HG03457 (cell line): ENCODE data around the gene SERPINE1.
"Not testable (repeated sequence)": the region's sequence is repeated elsewhere in the genome, so short reads cannot be mapped to it uniquely, and the experiment has no call there.

Experiments used
- ATAC-seq: cut with Tn5 transposase; IDR thresholded peaks from one replicate; pipeline ENCODE4 v1.9.1; 2021; ENCODE audit warnings: moderate number of reproducible peaks; ENCODE audit not compliant: unreplicated experiment

SERPINE1 gene

DNA sequence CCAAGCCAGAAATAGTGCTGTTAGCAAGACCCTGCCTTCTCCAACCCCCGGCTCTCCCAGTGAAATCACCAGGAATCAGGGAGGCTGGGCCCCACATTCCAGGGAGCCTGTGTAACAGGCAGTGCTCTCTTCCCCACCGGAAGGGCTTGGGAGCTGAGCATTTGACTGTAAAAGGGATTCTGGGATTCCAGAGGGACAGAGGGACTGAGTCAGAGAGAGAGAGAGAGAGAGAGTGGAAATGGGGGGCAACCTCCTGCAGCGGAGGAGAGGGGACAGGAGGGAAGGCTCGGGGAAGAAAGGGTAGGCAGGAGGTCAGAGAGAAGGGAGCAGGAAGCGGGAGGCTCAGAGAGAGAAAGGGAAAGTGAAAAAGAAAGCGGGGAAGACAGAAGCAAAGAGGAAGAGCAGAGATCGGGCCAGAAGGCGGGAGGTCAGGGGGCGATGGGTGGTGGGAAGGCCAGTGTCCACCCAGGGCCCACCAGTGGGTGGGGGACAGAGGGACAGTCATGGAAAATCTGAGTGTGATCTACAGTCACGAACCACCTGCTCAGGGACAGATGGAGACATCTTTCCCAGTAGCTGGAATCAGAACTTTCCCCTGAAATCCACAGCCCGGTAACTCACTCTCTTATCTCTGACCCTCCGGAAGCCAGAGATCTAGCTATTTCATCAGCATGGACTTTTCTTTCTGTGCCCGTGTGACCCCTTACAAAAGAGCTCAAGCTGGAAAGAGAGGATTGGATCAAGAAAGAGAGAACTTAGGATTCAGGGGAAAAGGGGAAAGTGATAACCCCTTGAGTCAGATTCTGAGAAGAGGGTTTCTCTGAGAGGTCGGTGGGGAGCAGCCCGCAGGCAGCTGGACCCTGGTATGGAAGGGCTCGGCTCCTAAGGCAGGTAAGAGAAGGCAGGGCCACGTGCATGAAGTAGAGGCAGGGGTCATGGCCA, 4.6 kb upstream of the SERPINE1 start:
- ATAC-seq = no peak

DNA sequence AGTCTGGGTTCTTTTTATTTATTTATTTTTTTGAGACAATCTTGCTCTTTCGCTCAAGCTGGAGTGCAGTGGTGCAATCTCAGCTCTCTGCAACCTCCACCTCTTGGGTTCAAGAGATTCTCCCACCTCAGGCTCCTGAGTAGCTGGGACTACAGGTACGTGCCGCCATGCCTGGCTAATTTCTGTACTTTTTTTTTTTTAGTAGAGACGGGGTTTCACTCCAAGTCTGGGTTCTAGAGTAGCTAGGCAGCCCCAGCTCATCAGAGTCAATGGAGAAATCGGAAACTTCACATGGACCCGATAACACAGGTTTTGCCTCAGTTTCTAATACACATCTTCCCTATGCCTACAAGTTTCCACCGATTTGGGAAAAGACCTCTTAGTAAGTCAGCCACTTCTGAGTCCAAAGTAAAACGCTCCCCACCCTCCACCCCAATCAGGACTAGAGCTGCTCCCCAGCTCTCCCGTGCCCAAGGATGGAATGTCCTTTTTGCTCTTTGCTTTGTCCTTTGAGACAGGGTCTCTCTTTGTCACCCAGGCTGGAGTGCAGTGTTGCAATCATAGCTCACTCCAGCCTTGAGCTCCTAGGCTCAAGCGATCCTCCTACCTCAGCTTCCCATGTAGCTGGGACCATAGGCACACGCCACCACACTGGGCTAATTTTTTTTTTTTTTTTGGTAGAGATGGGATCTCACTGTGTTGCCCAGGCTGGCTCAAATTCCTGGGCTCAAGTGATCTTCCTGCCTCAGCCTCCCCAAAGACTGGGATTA, 3.8 kb upstream of the SERPINE1 start:
- no peak for ATAC-seq

DNA sequence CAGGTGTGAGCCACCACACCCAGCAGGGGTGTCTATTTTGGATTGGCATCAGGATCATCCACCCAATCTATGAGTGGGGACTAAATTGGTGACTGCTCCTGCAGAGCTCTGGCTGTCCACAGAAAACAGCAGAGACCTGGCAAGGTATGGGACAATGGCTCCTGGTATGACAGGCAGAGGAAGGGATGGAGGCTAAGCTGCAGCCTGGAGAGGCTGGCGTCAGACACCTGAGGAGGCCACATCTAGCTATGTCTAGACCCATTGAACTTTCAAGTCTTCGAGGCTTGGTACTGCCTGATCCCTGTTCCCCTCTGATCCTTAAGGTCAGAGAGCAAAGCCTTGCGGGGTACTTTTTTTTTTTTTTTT, 3.2 kb upstream of the SERPINE1 start:
- no peak for ATAC-seq

DNA sequence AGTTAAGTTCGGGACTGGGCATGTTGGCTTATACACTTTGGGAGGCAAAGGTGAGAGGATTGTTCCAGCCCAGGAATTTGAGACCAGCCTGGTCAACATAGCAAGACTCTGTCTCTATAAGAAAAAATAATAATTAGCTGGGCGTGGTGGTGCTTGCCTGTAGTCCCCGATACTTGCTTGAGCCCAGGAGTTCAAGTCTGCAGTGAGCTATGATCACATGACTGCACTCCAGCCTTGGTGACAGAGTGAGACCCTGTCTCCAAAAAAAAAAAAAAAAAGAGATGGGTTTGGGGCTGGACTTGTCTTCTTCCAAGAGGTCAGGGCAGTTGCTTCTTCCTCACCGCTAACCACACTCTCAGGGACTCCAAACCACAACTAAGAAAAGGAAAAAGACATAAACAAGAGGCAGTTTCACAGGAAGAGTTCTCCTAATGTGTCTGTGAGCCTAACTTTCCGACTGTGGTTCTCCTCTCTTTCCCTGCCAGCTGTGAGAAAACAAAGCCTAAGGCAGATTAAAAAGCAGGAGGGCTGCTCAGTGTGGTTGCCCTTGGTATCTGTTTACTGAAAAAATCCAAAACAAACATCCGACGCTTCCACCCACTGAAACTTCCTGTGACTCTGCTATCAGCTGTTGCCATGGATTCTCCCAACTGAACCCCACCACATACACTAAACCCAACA, 2.4 kb upstream of the SERPINE1 start:
- no peak for ATAC-seq

DNA sequence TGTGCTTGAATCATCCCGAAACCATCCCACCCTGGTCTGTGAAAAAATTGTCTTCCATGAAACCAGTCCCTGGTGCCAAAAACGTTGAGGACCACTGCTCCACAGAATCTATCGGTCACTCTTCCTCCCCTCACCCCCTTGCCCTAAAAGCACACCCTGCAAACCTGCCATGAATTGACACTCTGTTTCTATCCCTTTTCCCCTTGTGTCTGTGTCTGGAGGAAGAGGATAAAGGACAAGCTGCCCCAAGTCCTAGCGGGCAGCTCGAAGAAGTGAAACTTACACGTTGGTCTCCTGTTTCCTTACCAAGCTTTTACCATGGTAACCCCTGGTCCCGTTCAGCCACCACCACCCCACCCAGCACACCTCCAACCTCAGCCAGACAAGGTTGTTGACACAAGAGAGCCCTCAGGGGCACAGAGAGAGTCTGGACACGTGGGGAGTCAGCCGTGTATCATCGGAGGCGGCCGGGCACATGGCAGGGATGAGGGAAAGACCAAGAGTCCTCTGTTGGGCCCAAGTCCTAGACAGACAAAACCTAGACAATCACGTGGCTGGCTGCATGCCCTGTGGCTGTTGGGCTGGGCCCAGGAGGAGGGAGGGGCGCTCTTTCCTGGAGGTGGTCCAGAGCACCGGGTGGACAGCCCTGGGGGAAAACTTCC, 784 bp upstream of the SERPINE1 start:
- no peak for ATAC-seq

DNA sequence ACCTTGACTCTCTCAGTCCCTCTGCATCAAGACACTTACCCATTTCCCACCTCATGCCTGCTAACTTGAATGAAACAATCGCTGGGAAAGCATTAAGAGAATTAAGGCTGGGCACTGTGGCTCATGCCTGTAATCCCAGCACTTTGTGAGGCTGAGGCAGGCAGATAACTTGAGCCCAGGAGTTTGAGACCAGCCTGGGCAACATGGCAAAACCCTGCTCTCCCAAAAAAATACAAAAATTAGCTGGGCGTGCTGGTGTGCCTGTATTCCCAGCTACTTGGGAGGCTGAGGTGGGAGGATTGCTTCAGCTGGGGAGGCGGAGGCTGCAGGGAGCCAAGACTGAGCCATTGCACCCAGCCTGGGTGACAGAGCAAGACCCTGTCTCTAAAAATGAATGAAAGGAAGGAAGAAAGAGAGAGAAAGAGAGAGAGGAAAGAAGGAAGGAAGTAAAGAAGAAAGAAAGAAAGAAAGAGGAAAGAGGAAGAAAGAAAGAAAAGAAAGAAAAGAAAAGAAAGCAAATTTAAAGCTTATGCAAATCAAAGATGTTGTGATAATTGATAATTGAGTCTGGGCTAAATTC, 646 bp downstream of the SERPINE1 start:
- ATAC-seq = no peak

DNA sequence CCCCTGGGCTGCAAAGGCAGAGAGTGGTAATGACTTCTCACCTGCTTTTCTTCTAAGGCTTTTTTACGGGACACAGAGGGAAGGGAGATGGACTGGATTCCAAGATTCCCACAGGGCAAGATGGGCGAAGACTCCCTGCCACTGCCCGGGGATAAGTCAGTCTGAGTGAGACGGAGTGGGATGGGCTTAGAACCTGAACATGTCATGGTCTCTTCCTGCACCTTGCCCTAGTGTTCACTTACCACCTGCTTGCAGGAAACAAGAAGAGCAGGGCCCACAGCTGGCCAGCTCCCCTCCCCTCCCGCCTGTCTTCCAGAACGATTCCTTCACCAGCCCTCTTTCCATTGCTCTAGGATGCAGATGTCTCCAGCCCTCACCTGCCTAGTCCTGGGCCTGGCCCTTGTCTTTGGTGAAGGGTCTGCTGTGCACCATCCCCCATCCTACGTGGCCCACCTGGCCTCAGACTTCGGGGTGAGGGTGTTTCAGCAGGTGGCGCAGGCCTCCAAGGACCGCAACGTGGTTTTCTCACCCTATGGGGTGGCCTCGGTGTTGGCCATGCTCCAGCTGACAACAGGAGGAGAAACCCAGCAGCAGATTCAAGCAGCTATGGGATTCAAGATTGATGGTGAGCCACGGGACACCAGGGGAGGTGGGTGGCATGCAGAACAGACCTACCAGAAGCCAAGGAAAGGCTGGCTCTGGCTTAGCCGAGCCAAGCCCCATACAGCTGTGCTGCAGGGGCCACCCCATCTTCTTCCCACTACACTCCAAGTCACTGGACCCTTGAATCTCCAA, 1.3 kb downstream of the SERPINE1 start:
- ATAC-seq = no peak

DNA sequence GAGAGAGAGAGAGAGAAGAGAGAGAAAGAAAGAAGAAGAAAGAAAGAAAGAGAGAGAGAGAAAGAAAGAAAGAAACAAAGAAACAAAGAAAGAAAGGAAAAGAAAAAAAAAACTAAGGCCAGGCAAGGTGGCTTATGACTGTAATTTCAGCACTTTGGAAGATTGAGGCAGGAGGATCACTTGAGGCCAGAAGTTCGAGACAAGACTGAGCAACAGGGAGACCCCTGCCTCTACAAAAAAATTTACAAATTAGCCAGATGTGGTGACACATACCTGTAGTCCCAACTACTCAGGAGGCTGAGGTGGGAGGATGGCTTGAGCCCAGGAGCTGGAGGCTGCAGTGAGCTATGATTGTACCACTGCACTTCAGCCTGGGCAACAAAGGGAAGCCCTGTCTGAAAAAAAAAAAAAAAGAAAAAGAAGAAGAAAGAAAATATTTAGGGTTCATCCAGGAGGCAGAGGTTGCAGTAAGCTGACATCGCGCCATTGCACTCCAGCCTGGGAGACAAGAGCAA, 2.8 kb downstream of the SERPINE1 start:
- no peak for ATAC-seq

DNA sequence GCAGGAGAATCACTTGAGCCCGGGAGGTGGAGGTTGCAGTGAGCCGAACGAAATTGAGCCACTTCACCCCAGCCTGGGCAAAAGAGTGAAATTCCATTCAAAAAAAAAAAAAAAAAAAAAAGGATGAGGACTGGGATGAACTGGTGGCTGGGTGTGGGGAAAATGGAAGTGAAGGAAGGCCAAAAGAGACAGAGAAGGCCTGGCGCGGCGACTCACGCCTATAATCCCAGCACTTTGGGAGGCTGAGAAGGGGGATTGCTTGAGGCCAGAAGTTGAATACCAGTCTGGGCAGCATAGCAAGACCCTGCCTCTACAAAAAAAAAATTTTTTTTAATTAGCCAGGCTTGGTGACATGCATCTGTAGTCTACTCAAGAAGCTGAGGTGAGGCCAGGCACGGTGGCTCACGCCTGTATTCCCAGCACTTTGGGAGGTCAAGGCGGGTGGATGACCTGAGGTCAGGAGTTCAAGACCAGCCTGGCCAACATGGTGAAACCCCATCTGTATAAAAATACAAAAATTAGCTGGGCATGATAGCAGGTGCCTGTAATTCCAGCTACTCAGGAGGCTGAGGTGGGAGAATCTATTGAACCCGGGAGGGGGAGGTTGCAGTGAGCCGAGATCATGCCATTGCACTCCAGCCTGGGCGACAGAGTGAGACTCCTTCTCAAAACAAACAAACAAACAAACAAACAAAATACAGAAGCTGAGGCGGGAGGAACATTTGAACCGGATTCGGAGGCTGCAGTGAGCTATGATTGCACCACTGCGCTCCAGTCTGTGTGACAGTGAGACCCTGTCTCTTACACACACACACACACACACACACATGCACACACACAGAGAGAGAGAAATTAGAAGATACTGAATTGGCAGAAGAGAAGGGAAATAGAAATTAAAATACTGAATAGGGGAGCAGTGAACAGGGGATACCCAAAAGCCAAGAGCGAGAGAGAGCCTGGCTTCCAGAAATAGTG, 6.0 kb downstream of the SERPINE1 start:
- ATAC-seq = not testable (repeated sequence)

DNA sequence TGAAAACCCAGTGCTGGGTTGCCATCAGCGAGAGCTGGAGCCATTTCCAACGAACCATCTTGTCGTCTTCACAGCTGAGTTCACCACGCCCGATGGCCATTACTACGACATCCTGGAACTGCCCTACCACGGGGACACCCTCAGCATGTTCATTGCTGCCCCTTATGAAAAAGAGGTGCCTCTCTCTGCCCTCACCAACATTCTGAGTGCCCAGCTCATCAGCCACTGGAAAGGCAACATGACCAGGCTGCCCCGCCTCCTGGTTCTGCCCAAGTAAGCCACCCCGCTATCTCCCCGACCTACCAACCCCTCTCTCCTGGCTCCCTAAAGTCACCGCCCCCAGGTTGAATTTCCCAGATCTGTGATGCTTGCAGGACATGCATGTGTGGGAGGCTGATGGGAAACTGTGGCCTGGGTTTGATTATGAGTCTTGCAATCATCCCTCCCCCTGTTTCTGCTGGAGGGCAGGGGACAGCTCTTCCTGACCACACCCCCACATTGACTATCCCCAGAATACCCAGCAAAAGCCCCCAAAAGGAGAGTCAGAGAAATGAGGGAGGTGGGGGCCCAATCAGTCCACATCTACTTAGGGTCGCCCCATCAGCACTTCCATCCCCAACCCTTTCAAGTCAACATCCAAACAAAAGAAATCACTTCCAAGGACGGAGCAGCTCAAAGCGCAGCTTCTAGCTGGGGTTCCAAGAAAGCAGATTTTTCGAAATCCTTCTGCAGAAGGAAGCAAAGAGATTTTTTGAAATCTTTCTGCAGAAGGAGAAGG, 6.9 kb downstream of the SERPINE1 start:
- ATAC-seq = no peak

DNA sequence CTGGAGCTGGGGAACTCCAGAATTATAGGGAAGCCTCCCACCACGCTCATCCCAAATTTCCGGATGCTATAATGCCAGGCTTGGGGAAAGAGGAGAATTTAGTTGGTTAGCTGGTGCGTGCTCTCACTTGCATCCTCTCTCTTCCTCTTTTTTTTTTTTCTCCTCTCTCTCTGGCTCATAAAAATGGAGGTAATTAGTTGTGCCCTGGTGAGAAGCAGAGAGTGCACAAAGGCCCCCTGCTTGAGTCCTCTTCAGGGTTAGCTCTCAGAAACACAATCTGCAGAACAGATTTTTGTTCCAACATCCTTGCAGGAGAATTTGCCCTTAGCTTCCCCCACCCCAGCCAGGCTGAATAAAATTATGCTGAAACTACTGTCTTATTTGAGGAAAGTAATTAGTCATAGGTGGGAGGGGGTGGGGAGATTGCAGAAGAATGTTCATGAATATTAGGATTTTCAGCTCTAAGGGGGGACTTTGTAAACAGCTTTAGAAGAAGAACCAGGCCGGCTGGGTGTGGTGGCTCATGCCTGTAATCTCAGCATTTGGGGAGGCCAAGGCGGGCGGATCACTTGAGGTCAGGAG, 7.6 kb downstream of the SERPINE1 start:
- ATAC-seq = no peak

DNA sequence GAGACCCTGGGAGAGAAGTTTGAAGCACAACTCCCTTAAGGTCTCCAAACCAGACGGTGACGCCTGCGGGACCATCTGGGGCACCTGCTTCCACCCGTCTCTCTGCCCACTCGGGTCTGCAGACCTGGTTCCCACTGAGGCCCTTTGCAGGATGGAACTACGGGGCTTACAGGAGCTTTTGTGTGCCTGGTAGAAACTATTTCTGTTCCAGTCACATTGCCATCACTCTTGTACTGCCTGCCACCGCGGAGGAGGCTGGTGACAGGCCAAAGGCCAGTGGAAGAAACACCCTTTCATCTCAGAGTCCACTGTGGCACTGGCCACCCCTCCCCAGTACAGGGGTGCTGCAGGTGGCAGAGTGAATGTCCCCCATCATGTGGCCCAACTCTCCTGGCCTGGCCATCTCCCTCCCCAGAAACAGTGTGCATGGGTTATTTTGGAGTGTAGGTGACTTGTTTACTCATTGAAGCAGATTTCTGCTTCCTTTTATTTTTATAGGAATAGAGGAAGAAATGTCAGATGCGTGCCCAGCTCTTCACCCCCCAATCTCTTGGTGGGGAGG, 10.8 kb downstream of the SERPINE1 start:
- ATAC-seq = no peak

DNA sequence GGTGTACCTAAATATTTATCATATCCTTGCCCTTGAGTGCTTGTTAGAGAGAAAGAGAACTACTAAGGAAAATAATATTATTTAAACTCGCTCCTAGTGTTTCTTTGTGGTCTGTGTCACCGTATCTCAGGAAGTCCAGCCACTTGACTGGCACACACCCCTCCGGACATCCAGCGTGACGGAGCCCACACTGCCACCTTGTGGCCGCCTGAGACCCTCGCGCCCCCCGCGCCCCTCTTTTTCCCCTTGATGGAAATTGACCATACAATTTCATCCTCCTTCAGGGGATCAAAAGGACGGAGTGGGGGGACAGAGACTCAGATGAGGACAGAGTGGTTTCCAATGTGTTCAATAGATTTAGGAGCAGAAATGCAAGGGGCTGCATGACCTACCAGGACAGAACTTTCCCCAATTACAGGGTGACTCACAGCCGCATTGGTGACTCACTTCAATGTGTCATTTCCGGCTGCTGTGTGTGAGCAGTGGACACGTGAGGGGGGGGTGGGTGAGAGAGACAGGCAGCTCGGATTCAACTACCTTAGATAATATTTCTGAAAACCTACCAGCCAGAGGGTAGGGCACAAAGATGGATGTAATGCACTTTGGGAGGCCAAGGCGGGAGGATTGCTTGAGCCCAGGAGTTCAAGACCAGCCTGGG, 11.4 kb downstream of the SERPINE1 start:
- ATAC-seq = no peak

DNA sequence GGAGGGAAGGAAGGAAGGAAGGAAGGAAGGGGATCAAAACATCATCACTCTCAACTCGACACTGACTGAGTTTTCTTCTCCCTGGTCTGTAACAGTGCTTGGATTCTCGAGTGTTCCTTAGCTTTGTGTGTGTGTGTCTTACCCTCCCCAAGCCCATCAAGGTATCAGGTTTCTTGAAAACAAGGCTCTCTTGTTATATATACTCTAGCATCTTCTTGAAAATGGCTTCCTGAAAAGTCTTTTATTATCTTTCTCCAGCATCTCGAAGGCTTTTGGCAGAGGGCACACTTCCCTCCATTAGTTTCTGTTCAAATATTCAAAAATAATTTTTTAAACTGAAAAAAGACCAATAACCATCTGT, 13.4 kb downstream of the SERPINE1 start:
- ATAC-seq = no peak

DNA sequence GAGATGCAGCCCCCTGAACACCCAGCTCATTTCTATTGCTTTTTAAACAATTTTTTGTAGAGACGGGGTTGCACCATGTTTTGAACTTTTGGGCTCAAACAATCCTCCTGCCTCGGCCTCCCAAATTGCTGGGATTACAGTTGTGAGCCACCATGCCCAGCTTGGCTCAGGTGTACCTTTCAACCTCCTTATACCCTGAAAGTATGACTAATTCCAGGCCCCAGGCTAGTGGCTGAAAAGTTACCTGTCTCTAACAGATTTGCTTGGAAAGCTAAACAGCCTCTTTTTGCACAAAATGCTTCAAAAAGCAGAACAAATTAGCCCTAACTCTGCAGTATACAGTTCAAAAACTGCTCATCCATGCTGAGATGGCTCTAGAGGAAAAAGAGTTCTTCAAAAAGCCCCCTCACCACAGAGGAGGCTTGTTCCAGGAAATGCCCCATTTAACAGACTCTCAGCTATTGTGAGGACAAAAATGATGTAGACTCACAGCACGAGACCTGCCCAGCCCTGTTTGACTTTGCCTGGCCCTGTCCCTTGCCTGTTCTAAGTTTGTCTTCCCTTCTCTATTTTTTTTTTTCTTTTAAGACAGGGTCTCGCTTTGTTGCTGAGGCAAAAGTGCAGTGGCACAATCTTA, 14.0 kb downstream of the SERPINE1 start:
- ATAC-seq = no peak
